ENCODE results near the gene TEPSIN. TPM values are rescaled to one million over a fixed set of nuclear protein-coding genes. Genes with fewer than 3 reads are reported as not detected.

TEPSIN gene
- total RNA-seq, 1 experiment from 2014 or later = 38.8 TPM

- Histone ChIP-seq H3K4ac (ENCODE audit: low read depth, low read length) (no peak overlapping the region), H2BK12ac (ENCODE audit: insufficient read length, low read depth, low read length) (no peak overlapping the region), H3K18ac (ENCODE audit: insufficient read length, low read depth, low read length) (no peak overlapping the region), H3K27me3 (ENCODE audit: insufficient read depth, low read length) (no peaks in the 10 kb centered on the region), H3K27ac (ENCODE audit: insufficient read length, low read depth, low read length) (no peak overlapping the region), H3K14ac (ENCODE audit: insufficient read depth, low read length) (no peak overlapping the region), H2BK20ac (ENCODE audit: low read depth, low read length, poor library complexity, severe bottlenecking) (no peak overlapping the region), H4K8ac (replicated peaks; ENCODE audit: insufficient read length, low read depth, low read length) (no peak overlapping the region), H3K4me2 (ENCODE audit: insufficient read depth, insufficient read length, low read length) (no peak overlapping the region), H3T11ph (ENCODE audit: low read length) (no peak overlapping the region), H3K79me1 (ENCODE audit: insufficient read depth, low read depth, low read length, poor library complexity, severe bottlenecking) (no peaks in the 10 kb centered on the region), H3K23ac (ENCODE audit: insufficient read length, low read depth, low read length) (no peak overlapping the region), H3K9ac (ENCODE audit: extremely low read depth, insufficient read length, low read length) (no peak overlapping the region), H2BK15ac (ENCODE audit: low read depth, low read length) (no peak overlapping the region), H3K23me2 (ENCODE audit: insufficient read length, low read depth, low read length, poor library complexity, severe bottlenecking) (no peaks in the 10 kb centered on the region), H3K4me1 (ENCODE audit: insufficient read depth, low read length) (no peaks in the 10 kb centered on the region), H3K56ac (ENCODE audit: insufficient read length, low read depth, low read length) (no peak overlapping the region), H3K79me2 (ENCODE audit: insufficient read depth, low read length) (no peaks in the 10 kb centered on the region), H4K91ac (ENCODE audit: insufficient read length, low read depth, low read length) (no peak overlapping the region), H2AFZ (ENCODE audit: low read length) (no peak overlapping the region), H2BK120ac (ENCODE audit: low read depth, low read length, poor library complexity, severe bottlenecking) (no peak overlapping the region), H3K9me3 (ENCODE audit: control insufficient read depth, low read depth, low read length) (no peaks in the 10 kb centered on the region), H4K5ac (ENCODE audit: insufficient read length, low read depth, low read length) (no peak overlapping the region), H2BK5ac (ENCODE audit: insufficient read length, low read length) (no peak overlapping the region), H2AK5ac (ENCODE audit: insufficient read length, low read length) (no peak overlapping the region), H4K20me1 (ENCODE audit: control insufficient read depth, insufficient read depth, insufficient read length) (no peaks in the 10 kb centered on the region)
- Mint-ChIP-seq H3K9me3 (no peaks in the 10 kb centered on the region; a peak in 1 of 5 replicates), H3K27me3 (ENCODE audit: low read depth) (no peaks in the 10 kb centered on the region), H3K4me3 (no peak overlapping the region), H3K4me1 (peaks cover 15 to 25% of the 10 kb centered on the region in 2 experiments), H3K36me3 (ENCODE audit: insufficient read depth in 1 of 3, low read depth in 3 of 3) (peaks cover 11 to 15% (median 11%) of the 10 kb centered on the region in 3 experiments), H3K27ac (no peak overlapping the region)
- no peak for DNase-seq
- WGBS (ENCODE audit: extremely low coverage, insufficient read length, low lambda C conversion rate) = no CpG with 5 or more reads among the region's 25 CpGs
- TF ChIP-seq, protein P1, sequence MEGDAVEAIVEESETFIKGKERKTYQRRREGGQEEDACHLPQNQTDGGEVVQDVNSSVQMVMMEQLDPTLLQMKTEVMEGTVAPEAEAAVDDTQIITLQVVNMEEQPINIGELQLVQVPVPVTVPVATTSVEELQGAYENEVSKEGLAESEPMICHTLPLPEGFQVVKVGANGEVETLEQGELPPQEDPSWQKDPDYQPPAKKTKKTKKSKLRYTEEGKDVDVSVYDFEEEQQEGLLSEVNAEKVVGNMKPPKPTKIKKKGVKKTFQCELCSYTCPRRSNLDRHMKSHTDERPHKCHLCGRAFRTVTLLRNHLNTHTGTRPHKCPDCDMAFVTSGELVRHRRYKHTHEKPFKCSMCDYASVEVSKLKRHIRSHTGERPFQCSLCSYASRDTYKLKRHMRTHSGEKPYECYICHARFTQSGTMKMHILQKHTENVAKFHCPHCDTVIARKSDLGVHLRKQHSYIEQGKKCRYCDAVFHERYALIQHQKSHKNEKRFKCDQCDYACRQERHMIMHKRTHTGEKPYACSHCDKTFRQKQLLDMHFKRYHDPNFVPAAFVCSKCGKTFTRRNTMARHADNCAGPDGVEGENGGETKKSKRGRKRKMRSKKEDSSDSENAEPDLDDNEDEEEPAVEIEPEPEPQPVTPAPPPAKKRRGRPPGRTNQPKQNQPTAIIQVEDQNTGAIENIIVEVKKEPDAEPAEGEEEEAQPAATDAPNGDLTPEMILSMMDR (conservative IDR thresholded peaks at IDR 0.05) = no peak
Observed at GRCh38 chr17:81251094-81251708, 12.3 kb upstream of the TEPSIN start.
